Activated gamma-delta T cell treated with Interleukin-2 at 50 U/mL for 16 hours (primary cell): ENCODE results near the gene KLHL36.

Experiments
- DNase-seq: peaks from one replicate; pipeline ENCODE4 v3.0.0-alpha.2; 2020

The KLHL36 gene

DNA sequence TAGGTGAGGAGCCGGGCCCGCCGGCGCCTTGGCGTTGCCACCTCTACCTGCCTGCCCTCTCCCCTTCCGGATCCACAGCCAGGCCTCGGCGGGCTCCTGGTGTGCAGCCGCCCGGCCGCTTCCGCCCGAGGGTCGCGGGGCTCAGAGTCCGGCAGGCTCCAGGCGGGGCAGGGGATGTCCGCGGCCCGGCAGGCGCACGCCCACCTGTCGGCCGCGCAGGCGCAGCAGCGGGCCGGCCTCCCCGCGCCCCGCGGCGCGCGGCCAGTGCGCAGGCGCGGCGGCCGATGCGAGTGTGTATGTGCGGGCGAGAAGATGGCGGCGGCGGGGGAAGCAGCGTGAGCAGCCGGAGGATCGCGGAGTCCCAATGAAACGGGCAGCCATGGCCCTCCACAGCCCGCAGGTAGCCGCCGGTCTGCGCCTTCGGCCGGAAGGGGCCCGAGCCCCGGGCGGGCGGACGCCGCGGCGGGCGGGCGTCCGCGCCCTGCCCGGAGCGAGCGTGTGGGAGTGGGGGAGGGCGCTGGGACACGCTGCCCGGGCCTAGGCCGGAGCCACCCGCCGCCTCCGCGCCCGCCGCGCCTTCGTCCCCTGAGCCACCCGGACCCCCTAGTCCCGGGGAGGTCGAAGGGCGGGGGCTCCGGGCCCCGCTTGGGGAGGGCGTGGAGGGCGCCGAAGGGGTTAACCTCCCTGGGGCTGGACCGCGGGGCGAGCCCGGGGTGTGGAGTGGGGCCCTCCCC, 51.6 kb downstream of the KLHL36 start, which contains the start of gene USP10:
TSS of gene USP10 (plus strand) at position 289 of the 734 bp plus-strand sequence. CDS start at position 380, 91 bp downstream.
- DNase-seq: peak; percentile 78

DNA sequence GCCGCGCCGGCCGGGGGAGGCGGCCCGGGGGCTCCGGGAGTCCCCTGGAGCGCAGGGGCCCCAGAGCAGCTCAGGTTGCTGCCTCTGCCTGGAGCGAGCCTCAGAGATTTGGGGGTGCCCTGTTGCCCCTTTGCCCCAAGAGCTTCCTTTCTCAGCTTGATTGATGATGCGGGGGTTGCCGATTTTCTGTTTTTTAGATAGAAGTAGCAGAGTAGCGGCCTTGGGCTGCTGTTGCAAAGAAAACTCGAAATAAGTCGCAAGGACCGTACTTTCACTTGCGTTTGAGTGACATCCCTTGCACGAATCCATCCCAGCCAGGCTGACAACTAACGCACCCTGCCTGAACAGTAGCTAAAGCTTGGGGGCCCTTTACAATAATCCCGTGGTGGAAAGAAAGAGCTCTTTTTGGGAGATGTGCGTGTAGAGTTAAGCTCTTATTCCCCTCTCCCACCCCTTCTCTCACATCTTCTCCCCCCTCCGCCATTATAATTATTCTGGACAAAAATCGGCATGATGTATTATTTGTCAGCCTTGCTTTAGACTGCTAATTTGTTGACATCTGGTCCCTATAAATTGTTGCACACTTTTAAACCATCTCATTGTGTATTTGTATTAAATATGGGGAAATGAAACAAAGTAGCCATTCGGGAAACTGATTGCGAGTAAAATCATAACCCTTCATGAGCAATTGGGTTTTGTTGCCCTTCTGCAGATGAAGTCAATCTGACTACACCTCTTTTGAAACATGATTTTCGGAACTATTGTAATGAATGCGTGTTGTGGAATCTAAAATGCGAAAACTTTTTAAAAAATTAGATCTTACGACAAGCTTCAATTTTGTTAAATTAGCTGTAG, 52.4 kb downstream of the KLHL36 start:
- DNase-seq: peak; percentile 17

DNA sequence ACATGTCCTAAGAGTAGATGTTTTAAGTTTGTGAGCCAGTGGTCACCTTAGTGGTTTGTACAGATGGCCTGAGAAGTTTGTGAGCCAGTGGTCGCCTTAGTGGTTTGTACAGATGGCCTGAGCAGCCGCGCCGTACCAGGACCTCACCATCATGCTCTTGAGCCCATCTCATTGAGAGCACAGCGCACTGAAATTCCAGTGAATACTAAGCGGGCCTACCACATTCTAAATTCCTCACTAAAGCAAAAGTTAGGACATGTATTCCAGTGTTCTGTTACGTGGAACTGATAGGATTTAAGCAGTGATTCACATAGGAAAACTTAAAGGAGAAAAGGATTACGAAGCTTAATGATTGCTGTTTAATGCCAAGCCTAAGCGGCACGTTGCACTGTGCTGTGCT, 55.4 kb downstream of the KLHL36 start:
- DNase-seq: no peak

DNA sequence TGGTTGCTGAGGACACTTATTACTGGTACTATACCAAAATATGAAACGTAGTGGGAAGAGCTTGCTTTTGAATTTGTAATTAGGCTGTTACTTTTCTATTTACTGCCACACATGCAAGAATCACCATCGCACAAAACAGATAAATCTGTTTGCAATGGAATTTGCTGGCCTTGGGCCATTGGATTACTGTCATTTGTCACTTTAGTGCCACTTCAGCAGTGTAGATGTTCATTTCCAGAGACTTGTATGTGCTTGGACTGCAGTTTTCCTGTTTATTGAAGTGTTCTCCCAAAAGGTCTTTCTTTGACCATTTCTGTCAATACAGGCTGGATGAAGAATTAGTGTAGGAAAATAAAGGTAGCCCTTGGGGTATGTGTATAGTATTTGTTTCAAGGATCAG, 55.9 kb downstream of the KLHL36 start:
- DNase-seq: no peak

DNA sequence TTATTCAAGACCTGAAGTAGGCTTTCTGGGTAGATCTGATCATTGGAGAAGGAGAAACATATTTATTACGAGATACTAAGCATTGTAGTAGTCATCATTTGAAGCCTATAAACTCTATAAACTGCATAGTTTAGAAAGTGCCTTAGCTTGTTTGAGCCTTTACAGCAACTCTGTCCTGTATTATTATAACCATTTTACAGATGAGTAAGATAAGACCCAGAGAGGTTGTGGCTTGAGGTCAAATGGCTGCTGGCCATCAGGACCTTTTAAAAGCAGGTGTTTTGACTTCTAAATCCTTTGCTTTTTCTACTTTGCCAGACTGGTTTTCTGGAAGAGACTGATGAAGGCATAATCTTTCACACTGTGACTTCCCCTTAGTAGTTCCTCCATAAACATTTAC, 58.5 kb downstream of the KLHL36 start:
- DNase-seq: no peak

DNA sequence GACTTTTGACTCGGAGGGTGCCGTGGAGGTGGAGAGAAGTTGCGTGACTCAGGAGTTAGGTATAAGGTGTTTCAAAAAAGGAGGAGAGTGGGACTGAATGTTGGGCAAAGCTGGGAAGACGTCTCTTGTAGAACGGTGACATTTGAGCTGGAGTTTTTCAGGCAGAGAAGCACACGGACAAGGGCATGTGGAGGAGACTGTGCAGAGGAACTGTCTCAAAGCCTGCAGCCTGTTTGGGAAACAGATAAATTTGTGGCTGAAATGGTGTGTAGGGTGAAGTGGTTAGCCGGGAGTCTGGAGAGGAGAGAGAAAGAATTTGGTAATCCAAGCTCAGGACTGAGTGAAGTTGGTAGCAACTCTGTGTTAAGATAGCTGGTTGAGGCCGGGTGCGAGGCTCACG, 61.3 kb downstream of the KLHL36 start:
- DNase-seq: no peak

DNA sequence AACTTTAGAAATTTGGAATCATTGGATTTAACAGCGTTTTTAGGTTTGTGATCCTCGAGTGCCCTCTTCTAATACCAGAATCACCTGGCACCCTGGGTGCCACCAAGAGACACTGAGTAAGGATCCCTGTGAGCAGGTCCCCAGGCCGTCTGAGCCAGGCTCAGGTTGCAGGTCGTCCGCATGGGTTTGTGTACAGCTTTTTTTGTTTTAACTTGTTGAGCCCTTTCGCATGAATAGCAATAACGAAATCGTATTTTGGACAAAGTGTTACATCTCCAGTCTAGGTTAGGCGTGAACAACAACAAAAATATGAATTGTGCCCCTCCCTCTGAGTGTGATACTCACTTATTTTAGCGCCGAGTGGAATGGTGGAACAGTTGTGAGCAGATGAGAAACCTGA, 62.4 kb downstream of the KLHL36 start:
- DNase-seq: no peak
